HEK293 (cell line): ENCODE measurements around the gene CLCNKB.

Source experiments
- CTCF ChIA-PET: fragments of 350-600 bp; formaldehyde crosslinking; extraction: SDS; loops from one replicate; lab custom pipeline; 2021; ENCODE audit warnings: antibody characterized with exemption; lab: Yijun Ruan, JAX
- POLR2A ChIA-PET: fragments of 300-600 bp; formaldehyde crosslinking; extraction: SDS; loops from one replicate; lab custom pipeline; 2020; ENCODE audit warnings: antibody characterized with exemption, inconsistent platforms; lab: Yijun Ruan, JAX
- H3K27ac ChIP-seq: fragments of 200-500 bp; sonication (Bioruptor generic); 2 replicates; pipeline ENCODE4 v1.5.1; 2014; ENCODE audit warnings: low read depth, low read length, control low read depth, inconsistent platforms; ENCODE audit errors: extremely low read depth
- H3K36me3 ChIP-seq, 2 experiments: fragments of 200-500 bp in 1 of 2; sonication (Bioruptor generic) in 1 of 2; 1 replicate in 1 of 2; 2 replicates in 1 of 2; pipeline ENCODE4 v1.5.1; 2014 to 2017; ENCODE audit warnings: inconsistent platforms in 2 of 2, low read length in 2 of 2; ENCODE audit not compliant: control insufficient read depth in 2 of 2, insufficient read depth in 1 of 2
- H3K4me1 ChIP-seq: fragments of 200-500 bp; sonication (Bioruptor generic); 2 replicates; pipeline ENCODE4 v1.5.1; 2014; ENCODE audit warnings: mild to moderate bottlenecking, low read length, inconsistent platforms; ENCODE audit not compliant: control insufficient read depth, insufficient read depth
- H3K4me3 ChIP-seq: 2 replicates; pipeline ENCODE4 v1.5.1; 2011; ENCODE audit warnings: low read depth, mild to moderate bottlenecking, control low read depth, low read length, moderate library complexity
- H3K9me3 ChIP-seq: fragments of 200-500 bp; sonication (Bioruptor generic); 2 replicates; pipeline ENCODE4 v1.5.1; 2014; ENCODE audit warnings: low read depth, low read length, inconsistent platforms; ENCODE audit not compliant: control insufficient read depth, insufficient read depth
- GFI1B ChIP-seq: fragments of 450-650 bp; formaldehyde crosslinking; IDR thresholded peaks from 2 replicates; pipeline ENCODE4 v1.5.1; 2016; ENCODE audit warnings: missing biosample characterization, missing genetic modification characterization
- TRIM28 ChIP-seq: IDR thresholded peaks from 2 replicates; pipeline ENCODE4 v1.6.1; 2011; ENCODE audit warnings: low read length, control low read depth, borderline replicate concordance
- ZBTB48 ChIP-seq: fragments of 450-650 bp; formaldehyde crosslinking; IDR thresholded peaks from 2 replicates; pipeline ENCODE4 v1.5.1; 2016; ENCODE audit warnings: missing biosample characterization, missing genetic modification characterization
- ZNF155 ChIP-seq: fragments of 450-650 bp; formaldehyde crosslinking; IDR thresholded peaks from 2 replicates; pipeline ENCODE4 v1.5.1; 2016; ENCODE audit warnings: missing biosample characterization, missing genetic modification characterization
- ZNF175 ChIP-seq: fragments of 450-650 bp; formaldehyde crosslinking; IDR thresholded peaks from 2 replicates; pipeline ENCODE4 v1.5.1; 2016; ENCODE audit warnings: missing biosample characterization, missing genetic modification characterization
- ZNF24 ChIP-seq: fragments of 450-650 bp; formaldehyde crosslinking; IDR thresholded peaks from 2 replicates; pipeline ENCODE4 v1.5.1; 2016; ENCODE audit warnings: missing biosample characterization, missing genetic modification characterization
- ZNF280C ChIP-seq: fragments of 450-650 bp; formaldehyde crosslinking; IDR thresholded peaks from 2 replicates; pipeline ENCODE4 v1.5.1; 2016; ENCODE audit warnings: missing biosample characterization, missing genetic modification characterization
- ZNF311 ChIP-seq: fragments of 450-650 bp; formaldehyde crosslinking; IDR thresholded peaks from 2 replicates; pipeline ENCODE4 v1.5.1; 2017; ENCODE audit warnings: missing biosample characterization, missing genetic modification characterization, borderline replicate concordance
- ZNF341 ChIP-seq: fragments of 450-650 bp; formaldehyde crosslinking; IDR thresholded peaks from 2 replicates; pipeline ENCODE4; 2016; ENCODE audit warnings: low read depth, missing biosample characterization, missing genetic modification characterization
- ZNF514 ChIP-seq: fragments of 450-650 bp; formaldehyde crosslinking; IDR thresholded peaks from 2 replicates; pipeline ENCODE4 v1.5.1; 2016; ENCODE audit warnings: missing biosample characterization, missing genetic modification characterization
- ZNF610 ChIP-seq: fragments of 450-650 bp; formaldehyde crosslinking; IDR thresholded peaks from 2 replicates; pipeline ENCODE4 v1.5.1; 2016; ENCODE audit warnings: missing biosample characterization, missing genetic modification characterization, borderline replicate concordance
- ZNF677 ChIP-seq: fragments of 450-650 bp; IDR thresholded peaks from 2 replicates; pipeline ENCODE4 v1.5.0; 2018; ENCODE audit warnings: missing biosample characterization, mild to moderate bottlenecking, missing genetic modification characterization, moderate library complexity
- ZNF830 ChIP-seq: fragments of 450-650 bp; IDR thresholded peaks from 2 replicates; pipeline ENCODE4 v1.5.0; 2018; ENCODE audit warnings: missing biosample characterization, missing genetic modification characterization, low read depth, mild to moderate bottlenecking, moderate library complexity
- ZSCAN18 ChIP-seq: fragments of 450-650 bp; formaldehyde crosslinking; IDR thresholded peaks from 2 replicates; pipeline ENCODE4 v1.5.1; 2016; ENCODE audit warnings: missing biosample characterization, missing genetic modification characterization

Gene CLCNKB

GRCh38 chr1:16095447-16095846 is 51.9 kb downstream of the CLCNKB start:
- Histone ChIP-seq H3K4me3 (no peak overlapping the region), H3K9me3 (no peaks in the 10 kb centered on the region), H3K36me3 (no peaks in the 10 kb centered on the region), H3K27ac (no peak overlapping the region), H3K4me1 (no peaks in the 10 kb centered on the region)
- ChIA-PET CTCF (interaction anchor here (0.6 kb wide), 1 partner anchor 25 kb away, joined by 3 read pairs; no protein-coding TSS in a partner anchor), POLR2A (no interaction called here)
- TF ChIP-seq ZNF311 (tag by site-specific recombination) (no peak), ZNF677 (tag by site-specific recombination) (no peak), ZNF610 (no peak), ZNF341 (tag by site-specific recombination) (no peak), ZBTB48 (tag by site-specific recombination) (no peak), ZNF24 (tag by site-specific recombination) (no peak), ZSCAN18 (no peak), ZNF514 (tag by site-specific recombination) (no peak), TRIM28 (no peak), ZNF175 (tag by site-specific recombination) (no peak)

- H3K9me3 ChIP-seq, result no peaks in the 10 kb centered on the region
- POLR2A ChIA-PET, result no interaction called here
- no peaks in the 10 kb centered on the region for H3K4me1 ChIP-seq
- CTCF ChIA-PET, result interaction anchor here (0.6 to 4.3 kb wide), 3 partner anchors 17 to 66 kb away, joined by 3 to 22 read pairs (median 5); no protein-coding TSS in a partner anchor
- TF ChIP-seq GFI1B, result no peak
- no peak for TF ChIP-seq ZNF155 (tag by site-specific recombination)
- no peak for TF ChIP-seq ZNF280C
- TF ChIP-seq, all 188 proteins: peak for 0
- Histone ChIP-seq H3K36me3 (no peaks in the 10 kb centered on the region), H3K4me3 (no peak overlapping the region), H3K27ac (no peak overlapping the region)
Measured at GRCh38 chr1:16099412-16099811, 55.8 kb downstream of the CLCNKB start.

- no peak overlapping the region for H3K4me3 ChIP-seq
- H3K36me3 ChIP-seq, result no peaks in the 10 kb centered on the region
- CTCF ChIA-PET, result interaction anchor here (2.4 kb wide), 1 partner anchor 19 kb away, joined by 18 read pairs; no protein-coding TSS in a partner anchor
- H3K27ac ChIP-seq, result no peak overlapping the region
- TF ChIP-seq ZNF830, result no peak
- no peaks in the 10 kb centered on the region for H3K4me1 ChIP-seq
- POLR2A ChIA-PET, result no interaction called here
- H3K9me3 ChIP-seq, result no peaks in the 10 kb centered on the region
Measured at GRCh38 chr1:16101623-16102022, 58.0 kb downstream of the CLCNKB start.
